Measurements from ENCODE around the gene YWHAQ.

DNA sequence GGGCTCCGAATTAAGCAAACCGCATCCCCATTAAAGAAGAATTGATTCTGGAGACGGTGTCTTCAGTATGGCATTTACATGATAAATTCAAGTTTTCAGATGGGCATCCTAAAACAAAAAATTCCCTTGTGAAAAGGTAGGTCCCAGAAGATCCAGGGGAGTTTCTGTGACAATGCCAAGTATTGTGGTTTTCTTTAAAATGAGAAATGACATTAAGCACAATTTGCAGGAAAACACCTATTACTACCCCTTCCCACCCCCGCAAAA, 689 bp upstream of the YWHAQ start:
- TF ChIP-seq CTCF (IDR thresholded peaks at IDR 0.05 in 4 of 5, conservative IDR thresholded peaks at IDR 0.05 in 1 of 5) (no peak), POLR2A (IDR thresholded peaks at IDR 0.05) (no peak)

All from gastrocnemius medialis (tissue), 4 donors.